B cell (primary cell): Measurements from ENCODE around the gene ARRB2. TPM values are rescaled to one million over a fixed set of nuclear protein-coding genes. Genes with fewer than 3 reads are reported as not detected.

ENCODE experiments used
- ATAC-seq: fragments of 200-7000 bp; cut with Tn5 transposase; one replicate; pipeline ENCODE4 v1.10.0; 2021; ENCODE audit warnings: low read depth, mild to moderate bottlenecking, moderate number of reproducible peaks, moderate library complexity
- CTCF ChIA-PET: fragments of 350-600 bp; sonication (Branson Sonifier 250); formaldehyde crosslinking; loops from one replicate; lab custom pipeline; 2021; ENCODE audit warnings: antibody characterized with exemption, inconsistent platforms; lab: Charles Lee
- POLR2A ChIA-PET: fragments of 350-600 bp; sonication (Branson Sonifier 250); formaldehyde crosslinking; loops from one replicate; lab custom pipeline; 2021; ENCODE audit warnings: antibody characterized with exemption; lab: Charles Lee
- DNase-seq: peaks from one replicate; pipeline ENCODE4 v3.0.0; 2013
- H2AFZ ChIP-seq: 2 replicates; pipeline ENCODE4 v1.6.1; 2012; ENCODE audit warnings: mild to moderate bottlenecking, low read depth, low read length; ENCODE audit not compliant: insufficient read depth, poor library complexity, severe bottlenecking
- H3K27ac ChIP-seq, 2 donors: 1 replicate in 1 of 2; 2 replicates in 1 of 2; pipeline ENCODE4 v1.5.1; 2012 to 2013; ENCODE audit warnings: low read length in 2 of 2, mild to moderate bottlenecking in 2 of 2, moderate library complexity in 1 of 2
- H3K27me3 ChIP-seq, 4 experiments: fragments of 200-600 bp in 1 of 4; sonication (generic) in 1 of 4; replicated peaks in 1 of 4; 1 replicate in 2 of 4; 2 replicates in 2 of 4; pipeline versions ENCODE4 v1.6.1 to v1.7.0; 2013 to 2016; ENCODE audit warnings: low read length in 3 of 4, mild to moderate bottlenecking in 2 of 4, mixed read lengths in 1 of 4, moderate library complexity in 1 of 4; ENCODE audit not compliant: insufficient read depth in 4 of 4, control insufficient read depth in 3 of 4; ENCODE audit errors: control extremely low read depth in 1 of 4
- H3K36me3 ChIP-seq, 2 experiments: replicated peaks in 1 of 2; 1 replicate in 1 of 2; 2 replicates in 1 of 2; pipeline versions ENCODE4 v1.6.1 to v1.7.1; 2013; ENCODE audit warnings: low read length in 1 of 2; ENCODE audit not compliant: insufficient read depth in 2 of 2, control insufficient read depth in 1 of 2; ENCODE audit errors: control extremely low read depth in 1 of 2, extremely low read depth in 1 of 2
- H3K4me1 ChIP-seq, 2 donors: fragments of 200-600 bp in 1 of 2; sonication (generic) in 1 of 2; 1 replicate in 1 of 2; 2 replicates in 1 of 2; pipeline versions ENCODE4 v1.5.1 to v1.6.1; 2013 to 2017; ENCODE audit warnings: low read length in 2 of 2; ENCODE audit not compliant: control insufficient read depth in 2 of 2, insufficient read depth in 2 of 2
- H3K4me2 ChIP-seq: replicated peaks from 2 replicates; pipeline ENCODE3; 2012; ENCODE audit warnings: mild to moderate bottlenecking, low read depth, low read length; ENCODE audit not compliant: poor library complexity, severe bottlenecking
- H3K4me3 ChIP-seq, 5 experiments: fragments of 200-600 bp in 1 of 5; sonication (generic) in 1 of 5; 1 replicate in 3 of 5; 2 replicates in 2 of 5; pipeline versions ENCODE4 v1.5.1 to v1.7.0; 2011 to 2016; ENCODE audit warnings: low read length in 4 of 5, mild to moderate bottlenecking in 4 of 5, low read depth in 2 of 5, control low read depth in 1 of 5, moderate library complexity in 1 of 5; ENCODE audit not compliant: insufficient read depth in 1 of 5; ENCODE audit errors: control extremely low read depth in 1 of 5, extremely low read depth in 1 of 5
- H3K79me2 ChIP-seq: fragments of 200-600 bp; sonication (generic); one replicate; pipeline ENCODE4 v1.6.0; 2016; ENCODE audit warnings: low read length; ENCODE audit not compliant: control insufficient read depth, insufficient read depth
- H3K9ac ChIP-seq: fragments of 200-600 bp; sonication (generic); 2 replicates; pipeline ENCODE4 v1.6.1; 2017; ENCODE audit warnings: mild to moderate bottlenecking, low read length, moderate library complexity
- H3K9me3 ChIP-seq, 3 donors: one replicate each; pipeline versions ENCODE4 v1.6.1 to v1.7.1; 2013; ENCODE audit warnings: low read length in 2 of 3; ENCODE audit not compliant: control insufficient read depth in 2 of 3, insufficient read depth in 1 of 3; ENCODE audit errors: control extremely low read depth in 1 of 3
- H4K20me1 ChIP-seq: 2 replicates; pipeline ENCODE4 v1.6.0; 2012; ENCODE audit warnings: mild to moderate bottlenecking, low read length; ENCODE audit not compliant: insufficient read depth, control insufficient read depth, poor library complexity, severe bottlenecking
- H3K27ac Mint-ChIP-seq: one replicate; pipeline ENCODE4 v1.8.0; 2021; ENCODE audit warnings: mixed read lengths
- H3K27me3 Mint-ChIP-seq: one replicate; pipeline ENCODE4 v1.8.0; 2021; ENCODE audit warnings: mixed read lengths
- H3K4me1 Mint-ChIP-seq: one replicate; pipeline ENCODE4 v1.8.0; 2021; ENCODE audit warnings: mixed read lengths
- H3K4me3 Mint-ChIP-seq: one replicate; pipeline ENCODE4 v1.8.0; 2021; ENCODE audit warnings: mixed read lengths
- H3K9me3 Mint-ChIP-seq: one replicate; pipeline ENCODE4 v1.8.0; 2022; ENCODE audit warnings: mixed read lengths; ENCODE audit not compliant: insufficient read depth
- CTCF ChIP-seq: fragments of 200-600 bp; IDR thresholded peaks from one replicate; pipeline ENCODE4 v1.8.0; 2022; ENCODE audit warnings: antibody characterized with exemption, mild to moderate bottlenecking
- EZH2 ChIP-seq: IDR thresholded peaks from 2 replicates; pipeline ENCODE4 v1.6.1; 2012; ENCODE audit warnings: borderline replicate concordance, low read depth, mild to moderate bottlenecking, moderate library complexity, low read length; ENCODE audit not compliant: insufficient read depth, poor library complexity, severe bottlenecking
- WGBS: methylation state at CpG from one replicate; pipeline ENCODE4 v1.1.5; 2013; ENCODE audit warnings: missing lambda C conversion rate; ENCODE audit not compliant: insufficient coverage; 5-methylcytosine and 5-hydroxymethylcytosine counted together
- intact Hi-C: fragments of 100-400 bp; cut with micrococcal nuclease; formaldehyde crosslinking; loops from one replicate; pipeline ENCODE4 v1.10.0; 2022
- polyA plus RNA-seq: library from polyadenylated mRNA; depleted of rRNA; stranded (reverse); fragments of >200 nt; gene quantifications from 2 replicates; pipeline ENCODE4 v1.2.3, GENCODE V29; 2012
- total RNA-seq, 2 donors: library from RNA; stranded (reverse); fragments of 120-200 nt in 1 of 2; gene quantifications; 1 replicate in 1 of 2; 2 replicates in 1 of 2; pipeline versions ENCODE4 v1.2.3 to v1.2.4, GENCODE V29; 2013 to 2022

ARRB2 gene
- total and polyA plus RNA-seq, 2 donors (not counting 1 experiment from before 2014, with no cell fraction given): 111 to 164 TPM

GRCh38 chr17:4725646-4726310 lies 15.3 kb downstream of the ARRB2 start:
- peaks cover 0 to 4% of the 10 kb centered on the region in 2 experiments for H3K36me3 ChIP-seq
- ATAC-seq (no peak), DNase-seq (no peak)
- peak overlapping the region; percentile 78 for H3K27ac Mint-ChIP-seq
- no peaks in the 10 kb centered on the region for H3K27me3 ChIP-seq
- ChIA-PET CTCF (interaction anchor here (1.0 to 1.7 kb wide), 3 partner anchors 12 to 157 kb away, joined by 3 read pairs; no protein-coding TSS in a partner anchor), POLR2A (interaction anchor here (0.6 to 1.0 kb wide), 2 partner anchors 64 to 373 kb away, joined by 3 to 4 read pairs; no protein-coding TSS in a partner anchor)
- H3K27ac ChIP-seq: peak overlapping the region in 1 of 2 donors; percentile 1
- H3K79me2 ChIP-seq: peaks cover 4% of the 10 kb centered on the region
- H3K9me3 ChIP-seq: no peaks in the 10 kb centered on the region
- no peaks in the 10 kb centered on the region for H3K9me3 Mint-ChIP-seq
- no peak overlapping the region for H3K9ac ChIP-seq
- H3K27me3 Mint-ChIP-seq: no peaks in the 10 kb centered on the region
- H3K4me1 ChIP-seq: peaks cover 10 to 18% of the 10 kb centered on the region in 2 donors
- H2AFZ ChIP-seq: peak overlapping the region; percentile 37
- no peak overlapping the region for H3K4me3 Mint-ChIP-seq
- no peak overlapping the region for H3K4me2 ChIP-seq
- H4K20me1 ChIP-seq: no peaks in the 10 kb centered on the region
- no peak overlapping the region for H3K4me3 ChIP-seq
- no peak for TF ChIP-seq CTCF
- TF ChIP-seq EZH2: no peak
- WGBS: no CpG with 5 or more reads among the region's 9 CpGs
- intact Hi-C loops: no loop called here
- peaks cover 15% of the 10 kb centered on the region for H3K4me1 Mint-ChIP-seq

GRCh38 chr17:4728124-4728523 lies 17.7 kb downstream of the ARRB2 start:
- Histone ChIP-seq H3K36me3 (no peaks in the 10 kb centered on the region), H4K20me1 (peaks cover 7% of the 10 kb centered on the region), H3K9ac (no peak overlapping the region), H3K4me3 (no peak overlapping the region), H3K9me3 (no peaks in the 10 kb centered on the region), H3K79me2 (peaks cover 14% of the 10 kb centered on the region), H3K4me1 (peaks cover 20 to 30% of the 10 kb centered on the region in 2 donors), H3K27me3 (no peaks in the 10 kb centered on the region), H2AFZ (no peak overlapping the region), H3K4me2 (no peak overlapping the region), H3K27ac (no peak overlapping the region)
- Mint-ChIP-seq H3K4me3 (no peak overlapping the region), H3K4me1 (peaks cover 24% of the 10 kb centered on the region), H3K9me3 (no peaks in the 10 kb centered on the region), H3K27me3 (no peaks in the 10 kb centered on the region), H3K27ac (no peak overlapping the region)
- CTCF ChIA-PET: interaction anchor here (0.8 kb wide), 1 partner anchor 612 kb away, joined by 3 read pairs; no protein-coding TSS in a partner anchor
- intact Hi-C loops: no loop called here
- DNase-seq (no peak), ATAC-seq (no peak)
- POLR2A ChIA-PET: no interaction called here
- no peak for TF ChIP-seq CTCF
- TF ChIP-seq EZH2: no peak
- no CpG with 5 or more reads among the region's 3 CpGs for WGBS
